Activated naive CD8-positive, alpha-beta T cell treated with anti-CD3 and anti-CD28 coated beads for 36 hours (primary cell): ENCODE results near the gene ARFGAP2. TPM values are rescaled to one million over a fixed set of nuclear protein-coding genes. Genes with fewer than 3 reads are reported as not detected.

Experiments
- DNase-seq: peaks from one replicate; pipeline ENCODE4 v3.0.0; 2021
- H3K27ac Mint-ChIP-seq: one replicate; pipeline ENCODE4 v1.8.0; 2022; ENCODE audit warnings: mild to moderate bottlenecking, moderate library complexity, mixed read lengths
- H3K27me3 Mint-ChIP-seq: one replicate; pipeline ENCODE4 v1.8.0; 2022; ENCODE audit warnings: mild to moderate bottlenecking, mixed read lengths
- H3K36me3 Mint-ChIP-seq: one replicate; pipeline ENCODE4 v1.8.0; 2021; ENCODE audit warnings: mild to moderate bottlenecking, mixed read lengths
- H3K4me1 Mint-ChIP-seq: one replicate; pipeline ENCODE4 v1.8.0; 2021; ENCODE audit warnings: mixed read lengths
- H3K4me3 Mint-ChIP-seq: one replicate; pipeline ENCODE4 v1.8.0; 2022; ENCODE audit warnings: mild to moderate bottlenecking, moderate library complexity, mixed read lengths
- H3K9me3 Mint-ChIP-seq: one replicate; pipeline ENCODE4 v1.8.0; 2022; ENCODE audit warnings: mixed read lengths
- total RNA-seq, 2 experiments: library from RNA; stranded (reverse); gene quantifications; one replicate each; pipeline ENCODE4 v1.2.3, GENCODE V29; 2021

ARFGAP2 gene
- total RNA-seq, 2 experiments from 2014 or later, result 87.6 to 92.6 TPM

DNA sequence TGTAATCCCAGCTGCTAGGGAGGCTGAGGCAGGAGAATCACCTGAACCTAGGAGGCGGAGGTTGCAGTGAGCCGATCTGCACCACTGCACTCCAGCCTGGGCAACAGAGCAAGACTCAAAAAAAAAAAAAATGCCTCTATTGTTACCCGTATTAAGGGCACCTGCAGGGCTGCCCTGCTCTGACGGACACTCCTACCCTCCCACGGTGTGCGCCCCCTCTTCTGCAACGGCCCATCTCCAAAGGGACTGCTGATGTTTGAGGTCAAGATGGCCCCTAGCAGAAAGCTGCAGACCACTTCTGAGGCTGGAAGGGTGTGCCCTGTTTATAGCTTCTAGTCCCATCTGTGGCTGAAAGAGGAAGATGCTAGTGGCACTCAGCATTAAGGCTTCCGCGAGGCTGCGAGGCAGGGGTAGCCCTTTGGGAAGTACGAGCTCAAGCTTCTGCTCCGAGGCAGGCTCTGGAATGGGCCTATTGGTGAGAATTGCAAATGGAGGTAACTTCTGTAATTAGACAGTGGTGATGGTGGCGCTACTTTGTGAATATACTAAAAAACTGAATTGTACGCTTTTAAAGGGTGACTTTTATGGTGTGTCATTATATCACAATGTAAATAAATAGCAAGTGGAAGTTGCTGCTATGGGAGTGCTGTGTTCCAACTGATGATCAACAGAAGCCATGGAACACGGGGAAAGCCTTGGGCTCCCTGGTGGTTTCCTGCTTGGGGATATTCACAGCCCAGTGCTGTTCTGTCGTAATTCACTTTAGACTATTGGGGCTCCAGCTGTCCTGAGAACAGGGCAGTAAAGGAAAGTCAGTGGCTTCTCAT, 24.3 kb downstream of the ARFGAP2 start:
- peaks cover 29% of the 10 kb centered on the region for H3K4me1 Mint-ChIP-seq
- H3K27ac Mint-ChIP-seq, result no peak overlapping the region
- no peaks in the 10 kb centered on the region for H3K27me3 Mint-ChIP-seq
- H3K36me3 Mint-ChIP-seq, result no peaks in the 10 kb centered on the region
- no peaks in the 10 kb centered on the region for H3K9me3 Mint-ChIP-seq
- no peak for DNase-seq
- no peak overlapping the region for H3K4me3 Mint-ChIP-seq

DNA sequence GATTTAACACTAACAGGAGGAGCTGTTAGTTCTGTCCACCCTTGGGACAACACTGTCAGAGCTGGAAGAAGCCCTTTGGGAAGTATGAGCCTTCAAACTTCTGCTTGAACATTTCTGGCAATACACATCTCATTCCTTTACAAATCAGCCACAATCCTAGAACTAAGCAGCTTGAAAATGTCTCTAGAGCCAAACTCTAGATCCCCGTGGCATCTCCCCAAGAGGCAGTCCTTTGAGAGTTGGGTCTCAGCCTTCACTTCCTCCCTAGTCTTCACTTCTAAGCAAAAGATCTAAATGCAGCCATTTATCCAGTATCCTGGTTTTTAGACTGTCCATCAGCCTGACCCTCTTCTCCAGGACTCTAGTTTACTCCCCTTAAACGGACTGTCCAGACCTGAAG, 26.9 kb downstream of the ARFGAP2 start:
- H3K4me1 Mint-ChIP-seq, result peaks cover 18% of the 10 kb centered on the region
- no peak overlapping the region for H3K4me3 Mint-ChIP-seq
- no peaks in the 10 kb centered on the region for H3K27me3 Mint-ChIP-seq
- no peak for DNase-seq
- no peaks in the 10 kb centered on the region for H3K9me3 Mint-ChIP-seq
- H3K36me3 Mint-ChIP-seq, result no peaks in the 10 kb centered on the region
- H3K27ac Mint-ChIP-seq, result no peak overlapping the region

DNA sequence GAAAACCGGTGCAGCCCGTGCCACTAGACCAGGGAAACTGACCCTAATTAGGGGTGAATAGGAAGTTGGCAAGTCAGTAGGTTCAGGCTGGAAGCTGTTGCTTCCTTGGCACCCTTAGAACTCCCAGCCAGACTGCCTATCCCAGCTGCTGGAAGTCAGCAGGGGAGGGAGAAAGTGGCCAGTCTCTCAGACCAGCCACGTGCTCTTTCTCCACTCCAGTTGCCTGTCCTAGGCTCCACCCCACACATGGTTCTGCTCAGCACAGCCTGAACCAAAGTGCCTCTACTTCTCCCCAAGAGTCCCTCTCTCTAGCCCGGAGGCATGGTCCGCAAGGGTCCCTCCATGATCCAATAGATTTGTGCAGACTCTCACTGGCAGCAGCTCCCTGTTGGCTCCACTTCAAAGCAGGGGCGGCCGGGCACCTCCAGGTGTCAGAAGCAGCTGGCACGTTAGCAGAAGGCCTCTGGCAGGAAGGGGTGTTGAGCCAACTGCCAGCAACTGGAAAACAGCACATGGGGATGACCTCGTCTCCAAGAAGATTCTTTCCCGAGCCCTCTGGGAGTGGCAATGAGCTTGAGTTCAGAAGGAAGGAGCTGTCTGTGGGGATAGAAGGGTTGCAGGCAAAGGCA, 27.7 kb downstream of the ARFGAP2 start:
- Mint-ChIP-seq H3K4me3 (no peak overlapping the region), H3K27ac (no peak overlapping the region), H3K4me1 (peaks cover 10% of the 10 kb centered on the region), H3K27me3 (no peaks in the 10 kb centered on the region), H3K36me3 (no peaks in the 10 kb centered on the region), H3K9me3 (no peaks in the 10 kb centered on the region)
- no peak for DNase-seq

DNA sequence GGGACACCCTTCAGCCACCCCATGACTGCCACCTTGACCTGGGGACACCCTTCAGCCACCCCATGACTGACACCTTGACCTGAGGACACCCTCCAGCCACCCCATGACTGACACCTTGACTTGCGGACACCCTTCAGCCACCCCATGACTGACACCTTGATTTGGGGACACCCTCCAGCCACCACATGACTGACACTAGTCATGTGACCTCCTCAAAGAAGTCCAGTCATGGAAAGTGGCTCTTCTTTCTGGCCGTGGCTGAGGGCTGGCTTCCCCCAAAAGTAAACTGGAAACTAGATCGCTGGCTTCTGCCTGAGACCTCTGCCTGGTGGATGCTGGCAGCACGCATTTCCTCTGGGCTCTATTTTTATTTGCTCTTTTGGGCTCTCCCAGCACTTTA, 28.4 kb downstream of the ARFGAP2 start:
- DNase-seq, result no peak
- Mint-ChIP-seq H3K4me3 (no peak overlapping the region), H3K27ac (no peak overlapping the region), H3K9me3 (no peaks in the 10 kb centered on the region), H3K27me3 (no peaks in the 10 kb centered on the region), H3K36me3 (no peaks in the 10 kb centered on the region), H3K4me1 (peaks cover 4% of the 10 kb centered on the region)

DNA sequence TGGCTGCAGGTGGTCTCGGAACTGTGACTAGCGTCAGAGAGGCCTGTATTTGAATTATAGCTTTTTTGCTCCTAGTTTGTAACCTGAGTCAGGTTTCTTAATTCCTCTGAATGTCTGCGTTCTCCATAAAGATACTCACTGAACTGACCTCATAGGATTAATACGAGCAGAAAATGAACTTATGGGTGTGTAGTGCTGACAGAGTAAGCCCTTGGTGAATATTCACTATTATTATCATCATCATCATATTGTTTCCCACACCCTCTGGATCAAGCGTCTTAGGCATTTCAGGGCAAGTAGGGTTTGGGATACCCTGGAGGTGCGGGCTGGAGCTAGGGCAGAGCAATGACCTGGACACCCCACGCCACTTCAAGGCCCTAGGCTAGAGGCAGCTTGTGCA, 29.0 kb downstream of the ARFGAP2 start:
- DNase-seq, result no peak
- no peaks in the 10 kb centered on the region for H3K9me3 Mint-ChIP-seq
- H3K4me3 Mint-ChIP-seq, result no peak overlapping the region
- no peak overlapping the region for H3K27ac Mint-ChIP-seq
- H3K36me3 Mint-ChIP-seq, result no peaks in the 10 kb centered on the region
- H3K4me1 Mint-ChIP-seq, result no peaks in the 10 kb centered on the region
- H3K27me3 Mint-ChIP-seq, result no peaks in the 10 kb centered on the region

DNA sequence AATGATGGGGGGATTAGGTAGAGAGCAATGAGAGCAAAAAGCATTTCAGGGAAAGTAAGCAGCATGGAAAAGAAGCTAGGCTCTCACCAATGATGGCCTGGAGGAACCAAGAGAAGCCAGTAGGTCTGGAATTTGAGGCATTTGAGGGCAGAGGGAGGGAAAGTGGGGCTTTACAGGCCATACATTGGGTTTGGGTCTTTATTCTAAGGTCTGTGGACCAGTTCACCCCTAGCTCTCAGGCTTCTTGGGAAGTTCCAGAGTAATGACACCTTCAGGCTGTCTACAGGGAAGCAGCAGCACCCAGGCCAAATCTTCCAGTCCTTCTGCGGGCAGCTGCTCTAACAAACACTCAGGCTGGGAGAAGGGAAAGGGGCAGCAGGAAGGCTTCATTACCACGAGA, 29.4 kb downstream of the ARFGAP2 start:
- Mint-ChIP-seq H3K9me3 (no peaks in the 10 kb centered on the region), H3K4me1 (no peaks in the 10 kb centered on the region), H3K27me3 (no peaks in the 10 kb centered on the region), H3K36me3 (no peaks in the 10 kb centered on the region), H3K4me3 (no peak overlapping the region), H3K27ac (no peak overlapping the region)
- DNase-seq, result no peak

DNA sequence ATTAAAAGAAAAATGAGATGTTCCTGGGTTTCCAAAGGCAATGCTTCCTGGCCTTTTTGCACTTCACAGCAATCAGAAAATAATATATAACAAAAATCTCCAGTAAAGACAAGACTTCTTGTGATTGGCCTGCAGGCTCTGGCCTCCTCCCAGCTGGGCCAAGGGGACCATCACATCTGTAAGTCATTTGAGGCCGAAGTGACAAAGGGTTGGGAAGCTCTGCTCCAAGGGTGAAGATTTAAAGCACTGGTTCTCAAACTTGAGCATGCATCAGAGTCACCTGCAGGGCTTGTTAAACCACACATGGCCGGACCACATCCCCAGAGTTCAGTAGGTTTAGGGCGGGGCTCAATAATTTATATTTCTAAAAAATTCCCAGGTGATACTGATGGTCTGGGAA, 32.1 kb downstream of the ARFGAP2 start:
- Mint-ChIP-seq H3K4me3 (no peak overlapping the region), H3K9me3 (no peaks in the 10 kb centered on the region), H3K27me3 (no peaks in the 10 kb centered on the region), H3K4me1 (no peaks in the 10 kb centered on the region), H3K27ac (no peak overlapping the region), H3K36me3 (no peaks in the 10 kb centered on the region)
- DNase-seq, result no peak

DNA sequence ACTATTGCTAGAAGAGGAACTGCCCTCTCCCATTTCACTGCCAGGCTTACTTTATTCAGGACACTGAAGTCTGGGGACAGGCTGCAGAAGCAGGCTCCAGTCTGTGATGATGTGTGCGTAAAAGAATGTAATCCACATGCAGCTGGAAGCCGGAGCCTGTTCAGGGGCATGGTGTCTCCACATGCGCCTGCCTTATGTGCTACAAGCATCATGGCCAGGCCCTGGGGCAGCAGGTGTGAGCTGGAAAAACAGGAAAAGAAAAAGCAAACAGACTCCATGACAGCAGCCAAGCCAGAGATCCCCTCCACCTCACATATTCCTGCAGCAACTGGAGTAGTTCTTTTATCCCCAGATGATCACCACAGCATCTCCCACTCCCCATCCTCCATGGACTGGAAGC, 33.4 kb downstream of the ARFGAP2 start:
- Mint-ChIP-seq H3K27ac (no peak overlapping the region), H3K36me3 (no peaks in the 10 kb centered on the region), H3K4me1 (no peaks in the 10 kb centered on the region), H3K4me3 (no peak overlapping the region), H3K9me3 (no peaks in the 10 kb centered on the region), H3K27me3 (no peaks in the 10 kb centered on the region)
- DNase-seq, result no peak

DNA sequence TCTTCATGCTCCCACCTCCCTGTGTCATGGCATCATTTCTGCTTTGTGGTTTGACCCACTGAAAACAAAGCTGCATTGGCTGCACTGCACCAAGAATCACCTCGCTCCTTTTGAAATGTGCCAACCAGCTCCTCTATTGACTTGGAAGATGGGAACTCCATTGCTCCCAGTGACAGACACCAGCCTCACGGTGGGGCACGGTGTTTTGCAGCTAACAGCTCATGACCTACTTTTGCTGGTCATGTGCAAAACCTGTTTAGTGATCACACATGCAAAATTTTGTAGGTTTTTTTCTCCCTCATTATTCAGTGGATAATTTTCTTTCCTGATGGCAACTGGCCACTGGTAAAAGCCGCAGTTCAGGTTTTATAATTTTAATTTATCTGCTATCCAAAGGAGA, 36.8 kb downstream of the ARFGAP2 start:
- H3K4me1 Mint-ChIP-seq, result no peaks in the 10 kb centered on the region
- H3K36me3 Mint-ChIP-seq, result peaks cover 1% of the 10 kb centered on the region
- no peak overlapping the region for H3K27ac Mint-ChIP-seq
- H3K27me3 Mint-ChIP-seq, result no peaks in the 10 kb centered on the region
- H3K9me3 Mint-ChIP-seq, result no peaks in the 10 kb centered on the region
- DNase-seq, result no peak
- no peak overlapping the region for H3K4me3 Mint-ChIP-seq

DNA sequence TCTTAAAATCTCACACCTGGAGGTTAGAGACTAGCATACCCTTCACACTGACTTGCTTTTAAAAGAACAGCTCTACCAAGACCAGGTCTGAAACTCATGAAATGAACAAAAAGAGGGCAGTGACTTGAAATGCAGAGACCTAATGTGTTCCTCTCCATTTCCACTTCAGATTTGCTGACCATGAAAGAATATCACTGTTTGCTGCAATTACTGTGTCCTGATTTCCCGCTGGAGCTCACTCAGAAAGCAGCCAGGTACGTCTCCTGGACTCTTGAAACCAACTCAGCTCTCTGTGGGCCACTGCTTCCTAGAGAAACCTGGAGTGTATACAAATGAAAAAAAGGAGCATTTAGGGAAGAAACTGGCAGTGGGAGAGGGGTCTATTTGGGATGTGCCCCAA, 39.2 kb downstream of the ARFGAP2 start:
- H3K36me3 Mint-ChIP-seq, result peaks cover 1% of the 10 kb centered on the region
- no peaks in the 10 kb centered on the region for H3K9me3 Mint-ChIP-seq
- no peak for DNase-seq
- no peaks in the 10 kb centered on the region for H3K27me3 Mint-ChIP-seq
- H3K27ac Mint-ChIP-seq, result no peak overlapping the region
- H3K4me3 Mint-ChIP-seq, result no peak overlapping the region
- no peaks in the 10 kb centered on the region for H3K4me1 Mint-ChIP-seq

DNA sequence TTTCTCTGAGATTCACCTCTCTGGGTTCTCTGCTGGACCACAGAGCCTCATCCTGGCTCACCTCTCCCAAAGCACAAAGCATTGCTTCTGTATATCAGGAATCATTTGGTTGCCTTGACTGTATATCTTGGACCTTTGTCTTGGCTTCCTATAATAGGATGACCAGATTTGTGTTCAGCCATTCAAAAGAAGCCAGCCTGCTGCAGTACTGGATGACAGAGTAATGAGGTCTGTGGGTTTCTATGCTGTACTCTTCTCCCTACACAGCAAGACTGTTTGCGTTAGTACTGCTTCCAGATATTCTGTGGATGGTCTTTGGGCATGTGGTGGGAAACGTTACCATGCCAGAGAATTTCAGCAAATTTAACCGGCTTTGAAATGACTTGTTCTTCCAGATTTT, 39.8 kb downstream of the ARFGAP2 start:
- H3K27ac Mint-ChIP-seq, result no peak overlapping the region
- H3K36me3 Mint-ChIP-seq, result peaks cover 1% of the 10 kb centered on the region
- no peaks in the 10 kb centered on the region for H3K4me1 Mint-ChIP-seq
- DNase-seq, result no peak
- H3K27me3 Mint-ChIP-seq, result no peaks in the 10 kb centered on the region
- no peaks in the 10 kb centered on the region for H3K9me3 Mint-ChIP-seq
- no peak overlapping the region for H3K4me3 Mint-ChIP-seq

DNA sequence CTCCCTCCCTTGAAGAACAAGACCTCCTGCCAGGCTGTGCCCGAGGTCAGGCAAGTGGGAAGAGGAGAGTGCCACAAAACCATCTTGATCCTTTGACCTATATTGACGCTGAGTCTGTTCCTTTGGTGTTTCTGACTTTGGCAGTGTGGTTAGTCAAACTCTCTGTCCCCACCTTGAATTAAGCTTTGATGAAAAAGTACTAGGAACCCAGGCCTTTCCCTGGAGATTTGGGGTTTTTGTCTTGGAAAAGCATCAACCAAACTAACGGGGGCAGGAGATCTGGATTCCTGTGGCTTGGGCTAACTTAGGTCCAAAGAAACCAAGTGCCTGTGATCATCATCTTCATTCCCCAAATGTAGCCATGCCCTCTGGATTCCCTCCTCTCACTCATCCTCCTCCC, 40.4 kb downstream of the ARFGAP2 start:
- Mint-ChIP-seq H3K4me1 (no peaks in the 10 kb centered on the region), H3K27me3 (no peaks in the 10 kb centered on the region), H3K36me3 (peaks cover 1% of the 10 kb centered on the region), H3K9me3 (no peaks in the 10 kb centered on the region), H3K4me3 (no peak overlapping the region), H3K27ac (no peak overlapping the region)
- DNase-seq, result no peak

DNA sequence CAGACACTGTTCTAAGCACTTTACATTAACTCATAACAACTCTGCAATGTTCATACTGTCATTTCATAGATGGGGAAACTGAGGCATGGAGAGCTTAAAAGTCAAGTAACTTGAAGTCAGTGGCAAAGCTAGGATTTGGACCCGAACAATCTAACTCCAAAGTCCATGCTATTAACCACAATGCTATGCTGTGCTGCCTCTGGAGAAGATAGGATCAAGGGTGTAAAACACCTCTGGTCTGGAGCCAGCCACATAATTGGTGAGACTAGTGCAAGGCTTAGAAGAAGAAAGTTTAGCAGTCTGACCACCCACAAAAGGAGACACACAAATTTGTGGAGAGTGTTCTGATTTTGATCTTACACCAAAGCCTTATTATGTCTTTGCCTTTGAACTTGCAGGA, 43.7 kb downstream of the ARFGAP2 start:
- Mint-ChIP-seq H3K27ac (no peak overlapping the region), H3K36me3 (peaks cover under 1% of the 10 kb centered on the region), H3K4me1 (no peaks in the 10 kb centered on the region), H3K4me3 (no peak overlapping the region), H3K9me3 (no peaks in the 10 kb centered on the region), H3K27me3 (no peaks in the 10 kb centered on the region)
- DNase-seq, result no peak

DNA sequence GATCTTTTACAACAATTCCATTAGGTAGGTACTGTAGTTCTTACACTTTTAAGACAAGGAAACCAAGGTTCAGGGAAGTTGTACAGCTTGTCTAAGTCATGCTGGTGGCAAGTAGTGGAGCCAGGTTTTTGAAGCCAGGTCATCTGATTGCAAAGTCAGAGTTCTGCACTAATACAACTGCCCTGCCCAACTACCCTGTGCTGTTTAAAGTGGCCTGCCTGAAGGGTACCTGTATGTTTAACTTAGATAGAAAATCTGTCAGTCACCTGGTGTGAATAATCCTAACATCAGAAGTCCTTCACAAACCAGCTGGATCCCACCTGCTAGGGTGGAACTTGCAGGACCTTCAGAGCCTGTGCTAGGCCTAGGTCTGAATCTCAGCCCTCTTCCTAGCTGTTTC, 44.2 kb downstream of the ARFGAP2 start:
- no peak for DNase-seq
- no peaks in the 10 kb centered on the region for H3K27me3 Mint-ChIP-seq
- H3K4me1 Mint-ChIP-seq, result no peaks in the 10 kb centered on the region
- H3K4me3 Mint-ChIP-seq, result no peak overlapping the region
- no peaks in the 10 kb centered on the region for H3K36me3 Mint-ChIP-seq
- no peak overlapping the region for H3K27ac Mint-ChIP-seq
- H3K9me3 Mint-ChIP-seq, result no peaks in the 10 kb centered on the region

DNA sequence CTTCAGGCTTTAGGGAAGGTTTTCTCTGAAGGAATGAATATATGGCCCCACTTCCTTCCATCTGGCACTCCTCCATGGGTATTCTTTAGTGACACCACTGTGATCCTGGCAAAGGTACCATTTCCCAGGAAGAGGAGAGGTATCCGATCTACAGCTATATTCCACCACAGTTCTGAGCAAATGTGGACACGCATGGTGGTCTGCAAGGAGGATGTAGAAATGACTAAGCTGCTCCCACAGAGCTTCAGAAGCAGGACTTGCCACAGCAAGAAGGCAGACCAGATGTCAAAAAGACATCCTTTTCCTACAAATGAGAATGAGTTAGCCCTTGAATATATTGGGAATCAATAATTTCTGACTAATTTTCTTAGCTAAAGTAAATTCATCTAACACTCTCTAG, 45.5 kb downstream of the ARFGAP2 start:
- no peaks in the 10 kb centered on the region for H3K27me3 Mint-ChIP-seq
- no peaks in the 10 kb centered on the region for H3K36me3 Mint-ChIP-seq
- H3K27ac Mint-ChIP-seq, result no peak overlapping the region
- DNase-seq, result no peak
- no peaks in the 10 kb centered on the region for H3K4me1 Mint-ChIP-seq
- no peak overlapping the region for H3K4me3 Mint-ChIP-seq
- no peaks in the 10 kb centered on the region for H3K9me3 Mint-ChIP-seq

DNA sequence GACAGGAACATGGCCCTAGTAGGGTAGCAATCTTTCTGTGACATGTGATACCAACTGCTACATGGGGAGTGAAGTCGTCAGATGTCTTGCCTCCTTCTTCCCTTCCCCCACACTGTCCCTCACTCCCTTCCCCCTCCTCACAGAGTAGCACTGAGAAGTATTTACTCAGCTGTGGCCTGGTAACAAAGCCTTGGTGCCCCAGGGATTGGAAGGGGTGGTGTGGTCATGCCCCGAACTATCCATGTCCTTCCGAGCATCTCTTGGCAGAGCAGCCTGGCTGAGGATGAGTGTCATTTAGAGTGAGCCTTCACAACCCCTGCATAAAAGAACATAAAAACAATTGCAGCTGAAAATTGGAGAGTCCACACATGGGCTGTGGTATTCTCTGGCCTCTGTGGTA, 46.1 kb downstream of the ARFGAP2 start:
- Mint-ChIP-seq H3K9me3 (no peaks in the 10 kb centered on the region), H3K27ac (no peak overlapping the region), H3K4me1 (no peaks in the 10 kb centered on the region), H3K4me3 (no peak overlapping the region), H3K36me3 (no peaks in the 10 kb centered on the region), H3K27me3 (no peaks in the 10 kb centered on the region)
- no peak for DNase-seq
